UCSD-AML1 (cell line): Measurements from ENCODE around the gene ATP2A3.

ENCODE experiments used
- DNase-seq: peaks from one replicate; lab custom pipeline; 2025; ENCODE audit not compliant: unreplicated experiment; lab: John Stamatoyannopoulos, UW

Gene ATP2A3

GRCh38 chr17:3929181-3929580, 35.1 kb downstream of the ATP2A3 start:
- no peak for DNase-seq

DNA sequence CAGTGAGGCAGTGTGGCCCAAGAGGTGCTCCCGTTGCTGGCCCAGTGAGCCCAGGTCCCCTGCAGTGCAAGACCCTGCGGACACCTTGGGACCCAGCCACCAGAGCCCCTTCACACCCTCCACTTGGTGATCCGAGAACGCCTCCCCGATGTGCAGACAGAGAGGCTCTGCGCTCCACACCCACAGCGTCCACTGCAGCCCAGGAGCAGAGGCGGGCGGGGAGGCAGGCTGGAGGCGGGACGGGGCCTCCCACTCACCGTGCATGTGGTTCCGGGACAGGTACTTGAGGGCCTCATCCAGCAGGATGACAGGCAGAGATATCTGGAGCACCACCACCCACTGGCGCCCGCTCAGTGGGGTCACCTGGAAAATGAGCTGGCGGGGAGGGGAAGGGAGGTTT, 35.8 kb downstream of the ATP2A3 start:
- DNase-seq, result no peak

DNA sequence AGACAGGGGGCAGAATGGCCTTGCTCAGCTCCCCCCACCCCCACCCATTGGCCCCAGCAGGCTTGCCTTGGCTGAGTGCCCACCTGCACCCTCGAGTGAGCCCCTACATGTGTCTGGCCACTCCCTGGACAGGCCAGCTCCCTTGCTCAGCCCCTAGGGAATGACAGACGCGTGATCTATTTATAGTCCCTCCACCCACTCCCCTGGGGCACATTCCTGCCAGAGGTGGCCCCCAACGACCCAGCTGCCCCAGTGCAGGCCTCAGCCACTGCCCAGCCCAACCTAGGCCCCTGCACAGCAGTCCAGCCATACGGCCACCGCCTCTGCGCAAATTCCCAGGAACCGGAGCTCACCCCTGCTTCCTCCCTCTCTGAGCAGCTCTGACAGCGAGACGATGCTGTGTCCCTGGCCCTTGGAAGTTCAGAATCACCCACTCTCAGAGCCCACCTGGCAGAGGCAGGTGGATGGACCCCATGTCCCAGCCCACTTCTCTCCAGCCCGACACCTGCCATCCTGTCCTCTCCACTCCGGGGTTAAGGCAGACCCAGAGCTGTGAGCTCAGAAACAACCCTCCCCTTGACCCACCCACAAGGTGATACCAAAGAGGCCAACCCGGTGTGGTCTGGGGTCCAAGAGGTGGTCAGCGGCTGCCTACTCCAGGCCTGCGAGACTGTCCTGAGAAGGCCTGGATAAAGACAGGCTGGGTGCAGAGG, 36.5 kb downstream of the ATP2A3 start:
- DNase-seq, result no peak

GRCh38 chr17:3926860-3927627, 37.2 kb downstream of the ATP2A3 start:
- DNase-seq, result no peak

GRCh38 chr17:3925684-3926485, 38.4 kb downstream of the ATP2A3 start:
- no peak for DNase-seq

DNA sequence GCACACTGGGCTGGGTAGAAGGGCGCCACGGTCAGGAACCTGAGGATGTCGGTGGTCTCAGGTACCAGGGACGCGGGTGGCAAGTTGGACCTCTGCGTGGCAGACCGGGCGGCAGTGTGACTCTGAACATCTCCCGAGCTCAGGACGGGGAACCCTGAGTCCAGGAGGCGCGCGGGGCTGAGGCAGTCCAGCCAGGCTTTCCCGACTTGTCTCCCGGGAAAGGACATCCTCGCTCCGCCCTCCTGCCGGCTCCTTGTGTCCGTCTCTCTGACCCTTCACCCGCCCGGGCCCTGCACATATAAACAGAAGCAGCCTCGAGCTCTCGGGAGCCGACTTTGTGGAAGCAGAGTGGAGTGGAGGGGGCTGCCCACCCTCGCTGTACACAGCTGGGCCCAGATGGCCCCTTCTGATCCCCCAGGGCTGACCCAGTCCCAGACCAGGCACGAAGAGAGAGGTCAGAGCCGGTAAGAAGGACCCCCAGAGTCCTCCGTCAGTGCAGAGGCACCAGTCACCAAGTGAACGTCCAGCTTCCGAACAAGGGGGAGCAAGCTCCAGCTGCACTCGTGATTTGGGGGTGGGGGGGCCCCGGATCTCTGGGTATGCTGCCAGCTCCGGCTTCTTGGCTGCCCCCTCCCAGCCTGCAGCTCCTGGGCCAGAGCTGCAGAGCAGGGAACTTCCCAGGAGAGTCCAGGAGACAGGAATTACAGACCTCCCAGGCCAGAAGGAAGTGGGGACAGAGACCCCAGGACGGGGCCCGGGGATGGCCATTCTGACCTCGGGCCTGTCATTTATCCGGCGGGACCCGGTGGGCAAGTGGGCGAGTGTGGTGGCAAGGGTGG, 39.5 kb downstream of the ATP2A3 start:
- DNase-seq, result no peak

- DNase-seq, result no peak
These were observed 40.6 kb downstream of the ATP2A3 start for GRCh38 chr17:3923466-3924190.

- no peak for DNase-seq
These were observed 41.5 kb downstream of the ATP2A3 start for GRCh38 chr17:3922765-3923164.

- no peak for DNase-seq
These were observed 42.5 kb downstream of the ATP2A3 start for GRCh38 chr17:3921502-3922319.

- no peak for DNase-seq
These were observed 43.2 kb downstream of the ATP2A3 start for GRCh38 chr17:3921006-3921405.

DNA sequence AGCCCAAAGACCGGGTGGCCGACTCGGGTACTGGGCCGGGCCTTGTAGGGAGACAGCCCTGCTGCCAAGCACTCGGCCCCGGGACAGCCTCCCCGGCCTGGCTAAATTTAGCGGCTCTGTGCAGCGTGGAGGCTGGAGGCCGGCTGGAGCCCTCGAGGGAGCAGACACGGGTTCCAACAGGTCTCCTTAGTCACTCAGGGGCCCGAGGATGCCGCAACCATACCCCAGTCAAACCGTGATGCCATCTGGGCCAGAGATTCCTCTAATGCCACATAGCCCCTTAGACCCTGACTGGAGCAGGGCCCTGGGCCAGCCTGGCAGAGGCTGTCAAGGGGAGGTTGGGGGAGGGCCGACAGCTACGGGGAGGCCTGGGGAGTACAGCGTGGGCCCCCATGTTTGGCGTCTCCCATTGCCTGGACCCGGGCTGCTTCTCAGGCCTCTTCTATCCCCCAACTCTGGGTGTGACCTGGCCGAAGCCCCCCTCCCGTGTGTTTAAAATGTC, 45.1 kb downstream of the ATP2A3 start:
- no peak for DNase-seq

- DNase-seq, result no peak
These were observed 45.7 kb downstream of the ATP2A3 start for GRCh38 chr17:3918372-3919122.

DNA sequence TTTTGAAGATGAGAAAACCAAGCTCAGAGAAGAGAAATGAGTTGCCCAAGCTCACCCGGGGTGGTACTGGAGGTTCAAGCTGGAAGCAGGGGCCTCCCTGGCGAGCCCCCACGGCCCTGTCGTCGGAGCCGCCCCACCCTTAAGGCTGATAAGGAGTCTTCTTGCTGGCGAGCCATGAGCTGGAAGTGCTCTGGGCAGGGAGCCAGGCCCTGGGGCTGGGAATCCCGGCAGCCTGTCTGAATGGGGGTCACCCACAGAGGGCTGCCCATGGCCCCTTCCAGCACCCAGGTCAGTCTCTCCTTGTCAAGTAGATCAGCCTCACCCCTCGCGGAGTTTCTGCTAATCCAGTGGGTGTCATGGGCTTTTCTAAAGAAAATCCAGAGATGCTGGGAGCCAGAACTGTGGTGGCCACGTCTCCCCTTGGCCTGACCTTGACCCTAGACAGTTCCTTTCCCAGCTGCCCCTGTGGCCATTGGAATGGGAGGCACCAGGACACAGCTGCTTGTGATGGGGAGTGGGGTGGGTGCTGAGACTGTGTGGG, 46.8 kb downstream of the ATP2A3 start:
- DNase-seq, result no peak

DNA sequence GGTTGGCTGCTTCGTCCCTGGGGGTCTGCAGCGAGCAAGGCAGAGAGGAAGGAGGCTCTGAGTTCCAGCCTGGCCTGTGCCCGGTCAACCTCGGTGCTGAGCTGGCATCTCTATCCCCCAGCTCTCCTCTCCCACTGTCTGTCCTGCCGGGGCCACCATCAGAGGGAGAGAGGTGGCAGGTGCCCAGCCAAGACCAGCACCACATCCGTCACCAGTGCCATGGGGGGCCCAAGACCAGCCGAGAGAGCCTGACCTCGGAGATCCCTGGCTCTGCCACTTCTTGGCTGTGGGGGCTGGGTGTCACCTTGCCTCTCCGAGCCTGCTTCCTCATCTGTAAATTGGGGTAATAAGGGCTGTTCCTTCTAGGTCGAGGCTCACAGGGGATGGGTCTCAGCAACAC, 47.4 kb downstream of the ATP2A3 start:
- peak; percentile 83 for DNase-seq

DNA sequence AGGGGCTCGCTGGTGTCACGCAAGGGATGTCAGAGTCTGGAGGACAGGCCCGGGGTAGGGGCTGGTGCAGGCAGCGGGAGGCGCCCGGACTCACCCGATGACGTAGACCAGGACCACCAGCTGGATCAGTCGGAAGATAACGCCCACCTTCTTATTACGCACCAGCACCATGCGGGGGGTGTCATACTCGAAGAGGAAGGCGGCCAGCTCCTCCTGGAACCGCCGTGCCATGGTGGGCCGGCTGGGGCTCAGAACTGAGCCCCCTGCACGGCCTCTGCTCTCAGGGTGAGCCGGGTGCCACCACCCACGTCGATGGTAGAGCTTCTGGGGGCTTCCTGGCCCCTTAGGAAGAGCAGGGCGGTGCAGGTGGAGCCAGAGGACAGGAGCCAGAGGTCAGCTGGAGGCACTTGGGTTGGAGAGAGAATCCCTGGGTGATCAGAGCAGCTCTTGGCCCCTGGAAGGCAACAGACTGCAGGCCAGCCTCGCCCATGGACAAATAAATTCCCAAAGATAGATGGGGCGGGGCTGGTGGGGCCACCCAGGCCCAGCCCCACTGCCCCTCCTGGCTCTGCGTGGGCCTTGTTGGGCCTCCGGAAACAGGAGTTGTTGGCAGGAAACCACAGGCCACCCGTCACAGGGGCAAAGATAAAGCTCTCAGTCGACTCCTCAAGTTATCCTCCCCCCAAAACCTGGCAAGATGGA, 48.1 kb downstream of the ATP2A3 start, which contains the start of gene P2RX1:
Gene P2RX1, minus strand, starts transcription at position 471 of the 702 bp plus-strand sequence. Its CDS starts 240 bp downstream, at position 231.
- DNase-seq, result peak; percentile 96

GRCh38 chr17:3915581-3915994, 48.6 kb downstream of the ATP2A3 start:
- peak; percentile 61 for DNase-seq

DNA sequence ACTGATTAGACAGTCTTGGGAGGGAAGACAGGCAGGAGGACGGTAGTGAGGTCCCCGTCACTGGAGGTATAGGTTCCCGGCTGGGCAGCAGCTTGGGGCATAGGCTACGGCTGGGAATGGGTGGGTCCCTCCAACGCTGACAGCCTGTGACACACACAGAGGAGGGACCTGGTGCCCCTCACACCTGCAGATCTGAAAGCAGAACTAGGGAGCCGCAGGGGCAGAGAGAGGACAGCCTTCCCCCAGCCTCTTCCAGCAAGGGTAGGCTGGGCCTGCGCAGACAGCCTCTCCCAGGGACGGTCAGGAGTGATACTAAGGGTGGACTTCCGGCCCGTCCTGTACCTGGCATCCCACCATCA, 49.9 kb downstream of the ATP2A3 start:
- no peak for DNase-seq
